GM21529 (cell line): ENCODE data around the gene BSND.

ENCODE experiments used
- ATAC-seq: cut with Tn5 transposase; IDR thresholded peaks from one replicate; pipeline ENCODE4 v1.9.1; 2021; ENCODE audit not compliant: unreplicated experiment

The BSND gene

GRCh38 chr1:55045430-55045829 is 46.7 kb downstream of the BSND start:
- no peak for ATAC-seq

- no peak for ATAC-seq
Observed at GRCh38 chr1:55046871-55047270, 48.1 kb downstream of the BSND start.

GRCh38 chr1:55047611-55048010 is 48.9 kb downstream of the BSND start:
- ATAC-seq = no peak

GRCh38 chr1:55048453-55049270 is 49.9 kb downstream of the BSND start:
- ATAC-seq = no peak

GRCh38 chr1:55049271-55049913 is 50.7 kb downstream of the BSND start:
- no peak for ATAC-seq

GRCh38 chr1:55049914-55050278 is 51.2 kb downstream of the BSND start:
- no peak for ATAC-seq

- ATAC-seq = no peak
Observed at GRCh38 chr1:55050283-55050682, 51.5 kb downstream of the BSND start.

- ATAC-seq = no peak
Observed at GRCh38 chr1:55051169-55051568, 52.4 kb downstream of the BSND start.

GRCh38 chr1:55051621-55052020 is 52.9 kb downstream of the BSND start:
- ATAC-seq = no peak

- ATAC-seq = no peak
Observed at GRCh38 chr1:55052221-55053142, 53.7 kb downstream of the BSND start.

GRCh38 chr1:55053265-55053954 is 54.7 kb downstream of the BSND start:
- no peak for ATAC-seq

GRCh38 chr1:55054396-55054795 is 55.7 kb downstream of the BSND start:
- ATAC-seq = no peak

GRCh38 chr1:55055084-55055882 is 56.5 kb downstream of the BSND start:
- ATAC-seq = no peak

GRCh38 chr1:55055951-55056631 is 57.4 kb downstream of the BSND start:
- ATAC-seq = no peak

GRCh38 chr1:55056632-55056992 is 57.9 kb downstream of the BSND start:
- ATAC-seq = no peak

GRCh38 chr1:55057270-55057955 is 58.7 kb downstream of the BSND start:
- no peak for ATAC-seq

- no peak for ATAC-seq
Observed at GRCh38 chr1:55057956-55058298, 59.2 kb downstream of the BSND start.

- no peak for ATAC-seq
Observed at GRCh38 chr1:55059302-55060132, 60.8 kb downstream of the BSND start.
